Rectal smooth muscle tissue (tissue), 1 donor: ENCODE data around the gene CACNA1S.

Experiments used
- H3K27ac ChIP-seq: one replicate; pipeline ENCODE4 v1.7.0; 2013; ENCODE audit warnings: low read depth, low read length, inconsistent platforms
- H3K27me3 ChIP-seq: one replicate; pipeline ENCODE4 v1.7.0; 2013; ENCODE audit warnings: low read length; ENCODE audit not compliant: control insufficient read depth, insufficient read depth
- H3K36me3 ChIP-seq: one replicate; pipeline ENCODE4 v1.7.0; 2013; ENCODE audit warnings: low read length; ENCODE audit not compliant: control insufficient read depth, insufficient read depth
- H3K4me1 ChIP-seq: one replicate; pipeline ENCODE4 v1.7.0; 2013; ENCODE audit warnings: low read length; ENCODE audit not compliant: control insufficient read depth, insufficient read depth
- H3K4me3 ChIP-seq: one replicate; pipeline ENCODE4 v1.7.0; 2013; ENCODE audit warnings: low read length
- H3K9ac ChIP-seq: one replicate; pipeline ENCODE4 v1.7.0; 2013; ENCODE audit warnings: low read length

CACNA1S gene

DNA sequence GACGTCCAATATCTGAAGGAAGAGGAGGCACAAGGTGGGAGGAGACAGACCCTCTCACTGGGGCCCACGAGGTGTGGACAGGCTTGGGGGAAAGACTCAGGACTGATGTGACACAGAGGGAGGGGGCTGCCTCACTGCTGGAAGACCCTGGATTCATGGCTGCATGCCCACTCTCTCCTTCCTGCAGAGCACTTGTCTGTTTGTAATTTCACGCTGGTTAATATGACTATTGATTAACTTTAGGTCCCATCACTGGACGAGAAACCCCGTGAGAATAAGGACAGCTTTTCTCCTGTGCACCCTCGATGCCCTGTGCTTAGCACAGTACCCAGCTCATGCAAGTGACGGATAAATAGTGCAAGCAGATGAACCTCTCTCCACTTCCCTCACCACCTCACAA, 35.1 kb downstream of the CACNA1S start:
- Histone ChIP-seq H3K27me3 (no peaks in the 10 kb centered on the region), H3K36me3 (no peaks in the 10 kb centered on the region), H3K4me3 (no peak overlapping the region), H3K27ac (no peak overlapping the region), H3K4me1 (no peaks in the 10 kb centered on the region), H3K9ac (no peak overlapping the region)

DNA sequence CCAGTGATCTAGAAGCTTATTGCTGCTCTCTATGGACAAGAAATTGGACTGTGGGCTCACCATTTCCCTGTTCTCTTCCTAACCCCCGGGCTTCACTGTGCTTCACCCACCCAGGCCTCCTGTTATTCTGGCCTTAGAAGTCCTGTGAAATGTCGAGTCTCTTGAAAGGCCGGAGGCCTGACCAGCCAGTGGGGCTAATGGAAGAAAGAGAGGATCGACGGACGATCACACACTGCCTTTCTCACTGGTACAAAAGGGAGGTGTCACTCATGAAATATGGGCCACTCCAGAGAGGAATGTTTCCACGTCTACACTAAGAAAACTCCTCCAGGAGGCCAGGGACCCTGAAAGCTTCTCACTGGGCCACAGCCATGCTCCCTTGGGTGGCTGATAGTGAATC, 36.1 kb downstream of the CACNA1S start:
- H3K4me1 ChIP-seq: no peaks in the 10 kb centered on the region
- no peaks in the 10 kb centered on the region for H3K27me3 ChIP-seq
- H3K4me3 ChIP-seq: no peak overlapping the region
- no peaks in the 10 kb centered on the region for H3K36me3 ChIP-seq
- no peak overlapping the region for H3K9ac ChIP-seq
- H3K27ac ChIP-seq: no peak overlapping the region

DNA sequence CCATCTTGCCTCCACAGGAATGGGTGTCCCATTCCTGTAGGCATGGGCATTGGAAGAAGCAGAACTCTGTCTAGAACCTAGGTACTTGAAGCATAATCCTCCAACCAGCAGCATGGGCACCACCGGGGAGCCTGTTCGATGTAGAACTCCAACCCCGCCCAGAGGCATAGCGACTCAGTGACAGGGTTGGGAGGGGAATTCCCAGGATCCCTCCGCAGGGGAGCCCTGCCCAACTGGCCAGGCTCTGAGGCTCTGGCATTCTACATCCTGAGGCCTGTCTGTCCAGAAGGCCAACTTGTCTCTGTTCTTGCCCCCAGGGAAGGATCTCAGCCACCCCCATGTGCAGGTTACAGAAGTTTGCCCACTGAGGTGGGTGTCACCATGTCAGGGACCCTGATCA, 38.2 kb downstream of the CACNA1S start:
- Histone ChIP-seq H3K36me3 (no peaks in the 10 kb centered on the region), H3K27ac (no peak overlapping the region), H3K4me3 (no peak overlapping the region), H3K9ac (no peak overlapping the region), H3K4me1 (no peaks in the 10 kb centered on the region), H3K27me3 (peaks cover 4% of the 10 kb centered on the region)

DNA sequence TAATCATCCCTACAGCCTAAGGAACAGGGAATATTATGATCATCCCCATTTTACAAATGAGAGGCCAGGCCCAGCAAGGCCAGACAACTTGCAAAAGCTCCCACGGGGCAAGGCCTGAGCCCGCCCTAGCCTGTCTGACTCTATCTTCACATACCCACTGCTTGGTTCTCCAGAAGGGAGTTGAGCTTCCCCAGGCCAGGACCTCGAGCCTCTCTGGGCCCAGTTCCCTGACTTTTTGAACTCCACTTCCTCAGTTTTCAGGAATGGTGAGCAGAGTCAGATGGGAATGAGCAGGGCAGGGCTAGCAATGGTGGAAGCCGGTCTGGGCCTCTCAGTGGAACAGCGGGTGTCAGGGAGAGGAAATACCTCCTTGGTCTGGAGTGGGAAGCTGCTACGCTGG, 39.3 kb downstream of the CACNA1S start:
- Histone ChIP-seq H3K27me3 (peaks cover 4% of the 10 kb centered on the region), H3K36me3 (no peaks in the 10 kb centered on the region), H3K9ac (no peak overlapping the region), H3K4me3 (no peak overlapping the region), H3K4me1 (no peaks in the 10 kb centered on the region), H3K27ac (no peak overlapping the region)

DNA sequence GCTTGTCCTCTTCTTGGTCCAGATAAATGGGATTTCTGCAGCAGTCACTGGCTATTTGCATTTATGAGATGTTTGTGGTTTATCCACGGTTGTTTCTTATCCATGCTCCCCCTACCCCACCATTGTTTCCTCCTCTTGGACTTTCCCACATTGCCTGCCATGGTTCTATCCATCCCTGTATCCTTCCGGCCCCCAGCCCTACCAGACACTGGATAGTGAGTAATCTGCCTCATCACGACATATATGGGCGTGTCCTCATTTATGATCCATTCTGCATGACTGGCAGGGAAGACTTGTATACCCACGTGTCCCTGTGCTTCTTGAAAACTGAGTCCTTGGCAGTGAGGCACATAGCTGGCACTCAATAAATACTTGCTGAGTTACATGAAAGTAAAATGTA, 40.1 kb downstream of the CACNA1S start:
- no peak overlapping the region for H3K9ac ChIP-seq
- H3K4me3 ChIP-seq: no peak overlapping the region
- no peak overlapping the region for H3K27ac ChIP-seq
- H3K36me3 ChIP-seq: no peaks in the 10 kb centered on the region
- no peaks in the 10 kb centered on the region for H3K4me1 ChIP-seq
- peaks cover 4% of the 10 kb centered on the region for H3K27me3 ChIP-seq

DNA sequence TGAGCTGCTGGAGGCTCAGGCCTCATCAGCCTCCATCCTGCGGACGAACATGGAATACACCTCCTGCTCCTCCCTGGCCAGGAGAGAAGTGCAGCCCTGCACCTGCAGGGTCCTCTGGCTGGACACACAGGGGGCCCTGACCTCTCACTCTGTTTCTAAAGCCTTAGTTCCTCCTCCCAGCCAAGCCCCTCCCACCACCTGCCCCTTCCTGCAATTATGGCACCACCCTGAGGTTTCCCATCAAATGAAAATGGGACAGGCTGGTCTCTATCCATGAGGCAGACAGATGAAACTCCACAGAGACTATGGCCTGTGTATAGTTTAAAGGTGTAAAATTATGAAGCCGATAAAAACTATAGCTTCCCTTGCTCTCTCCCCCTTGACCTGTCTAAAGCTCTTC, 42.6 kb downstream of the CACNA1S start:
- H3K36me3 ChIP-seq: no peaks in the 10 kb centered on the region
- no peaks in the 10 kb centered on the region for H3K4me1 ChIP-seq
- peaks cover 4% of the 10 kb centered on the region for H3K27me3 ChIP-seq
- no peak overlapping the region for H3K4me3 ChIP-seq
- no peak overlapping the region for H3K9ac ChIP-seq
- no peak overlapping the region for H3K27ac ChIP-seq

DNA sequence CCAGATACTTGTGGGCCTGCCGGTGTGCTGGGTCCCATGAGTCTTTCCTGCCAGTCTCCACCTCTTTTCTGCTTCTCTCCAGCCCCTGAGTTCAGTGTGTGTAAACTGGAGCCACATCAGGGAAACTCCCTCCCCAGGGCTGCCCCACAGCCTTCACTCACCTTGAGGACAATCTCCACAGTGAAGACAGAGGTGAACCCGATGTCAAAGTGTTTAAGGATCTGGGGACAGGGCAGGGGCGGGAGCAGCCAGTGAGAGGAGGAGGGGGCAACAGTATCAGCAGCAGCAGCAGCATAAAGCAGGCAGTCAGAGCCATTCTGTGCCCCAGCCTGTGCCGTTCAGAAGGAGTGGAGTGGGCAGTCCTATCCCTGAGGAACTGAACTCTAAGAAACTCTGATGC, 43.2 kb downstream of the CACNA1S start:
- Histone ChIP-seq H3K4me1 (no peaks in the 10 kb centered on the region), H3K27me3 (peaks cover 4% of the 10 kb centered on the region), H3K9ac (no peak overlapping the region), H3K4me3 (no peak overlapping the region), H3K36me3 (no peaks in the 10 kb centered on the region), H3K27ac (no peak overlapping the region)

DNA sequence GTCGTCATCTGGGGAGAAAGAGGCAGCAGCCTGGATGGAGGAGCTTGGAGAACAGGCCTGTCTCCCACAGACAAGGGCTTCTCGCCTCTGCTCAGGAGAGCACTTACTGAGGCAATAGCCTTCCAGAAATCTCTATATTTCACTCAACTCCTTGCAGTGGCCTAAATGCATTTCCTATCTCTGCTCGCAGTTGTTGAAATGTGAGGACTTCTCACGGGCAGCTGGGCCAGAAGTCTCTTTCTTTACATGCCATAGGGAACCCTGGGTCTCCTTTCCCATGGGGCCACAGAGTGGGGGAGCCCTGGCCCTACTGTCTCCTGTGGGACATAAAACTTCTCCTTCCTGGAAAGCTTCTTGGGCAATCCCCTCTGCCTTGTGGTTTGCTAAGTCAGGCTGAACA, 45.2 kb downstream of the CACNA1S start:
- H3K4me3 ChIP-seq: no peak overlapping the region
- H3K4me1 ChIP-seq: no peaks in the 10 kb centered on the region
- H3K36me3 ChIP-seq: no peaks in the 10 kb centered on the region
- H3K9ac ChIP-seq: no peak overlapping the region
- H3K27me3 ChIP-seq: peaks cover 4% of the 10 kb centered on the region
- no peak overlapping the region for H3K27ac ChIP-seq

DNA sequence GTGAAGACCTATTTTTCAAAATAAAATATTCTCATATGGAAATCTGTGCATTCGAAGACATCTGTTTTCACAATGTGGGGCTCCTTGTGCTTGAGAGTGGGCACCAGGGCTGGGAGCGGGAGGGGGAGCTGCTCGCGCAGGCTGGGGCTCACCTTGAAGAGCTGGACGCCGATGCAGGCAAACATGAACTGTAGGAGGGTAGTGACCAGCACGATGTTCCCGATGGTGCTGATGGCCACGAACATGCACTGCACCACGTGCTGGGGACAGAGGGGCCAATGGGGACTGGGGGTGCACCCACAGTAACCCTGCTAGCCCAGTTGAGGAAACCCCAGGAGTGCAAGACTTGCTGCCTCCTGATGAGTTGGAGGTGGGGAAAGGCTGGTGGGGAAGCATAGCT, 46.5 kb downstream of the CACNA1S start:
- Histone ChIP-seq H3K27me3 (peaks cover 4% of the 10 kb centered on the region), H3K4me3 (no peak overlapping the region), H3K27ac (no peak overlapping the region)

DNA sequence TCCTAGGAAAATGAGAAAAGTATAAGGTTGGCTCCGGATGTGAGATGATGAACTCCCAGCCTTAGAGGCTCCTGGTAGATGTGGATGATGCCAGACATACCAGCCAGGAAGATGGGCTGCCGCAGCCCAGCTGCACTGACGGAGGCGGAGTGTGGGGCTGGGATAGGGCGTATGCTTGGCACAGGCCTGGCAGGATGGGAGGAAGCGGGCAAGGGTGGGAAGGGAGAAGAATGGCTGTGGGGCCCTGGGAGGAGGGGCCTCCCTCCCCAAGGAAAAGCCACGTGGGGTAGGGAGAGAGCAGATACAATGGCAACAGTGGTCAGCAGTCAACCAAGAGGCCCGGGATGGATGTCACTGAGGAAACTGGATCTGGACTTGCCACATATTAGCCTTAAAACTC, 47.4 kb downstream of the CACNA1S start:
- Histone ChIP-seq H3K36me3 (no peaks in the 10 kb centered on the region), H3K27ac (no peak overlapping the region), H3K4me3 (no peak overlapping the region)

More for the DNA sequence above, 46.5 kb downstream of the CACNA1S start:
- Histone ChIP-seq H3K9ac (no peak overlapping the region), H3K4me1 (peaks cover 3% of the 10 kb centered on the region), H3K36me3 (no peaks in the 10 kb centered on the region)

DNA sequence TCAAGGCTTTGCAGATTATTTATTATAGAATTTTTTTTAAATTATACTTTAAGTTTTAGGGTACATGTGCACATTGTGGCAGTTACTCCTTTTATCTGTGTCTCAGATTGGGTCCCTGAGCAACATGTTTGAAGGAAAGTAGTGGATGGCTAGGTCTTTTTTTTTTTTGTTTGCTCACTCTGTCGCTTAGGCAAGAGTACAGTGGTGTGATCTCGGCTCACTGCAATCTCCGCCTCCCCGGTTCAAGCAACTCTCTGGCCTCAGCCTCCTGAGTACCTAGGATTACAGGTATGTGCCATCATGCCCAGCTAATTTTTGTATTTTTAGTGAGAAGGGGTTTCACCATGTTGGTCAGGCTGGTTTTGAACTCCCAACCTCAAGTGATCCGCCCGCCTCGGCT, 49.1 kb downstream of the CACNA1S start:
- Histone ChIP-seq H3K36me3 (no peaks in the 10 kb centered on the region), H3K4me3 (no peak overlapping the region), H3K9ac (no peak overlapping the region), H3K27ac (no peak overlapping the region), H3K27me3 (no peaks in the 10 kb centered on the region), H3K4me1 (peaks cover 3% of the 10 kb centered on the region)

More for the DNA sequence above, 47.4 kb downstream of the CACNA1S start:
- Histone ChIP-seq H3K27me3 (no peaks in the 10 kb centered on the region), H3K4me1 (peaks cover 3% of the 10 kb centered on the region), H3K9ac (no peak overlapping the region)

DNA sequence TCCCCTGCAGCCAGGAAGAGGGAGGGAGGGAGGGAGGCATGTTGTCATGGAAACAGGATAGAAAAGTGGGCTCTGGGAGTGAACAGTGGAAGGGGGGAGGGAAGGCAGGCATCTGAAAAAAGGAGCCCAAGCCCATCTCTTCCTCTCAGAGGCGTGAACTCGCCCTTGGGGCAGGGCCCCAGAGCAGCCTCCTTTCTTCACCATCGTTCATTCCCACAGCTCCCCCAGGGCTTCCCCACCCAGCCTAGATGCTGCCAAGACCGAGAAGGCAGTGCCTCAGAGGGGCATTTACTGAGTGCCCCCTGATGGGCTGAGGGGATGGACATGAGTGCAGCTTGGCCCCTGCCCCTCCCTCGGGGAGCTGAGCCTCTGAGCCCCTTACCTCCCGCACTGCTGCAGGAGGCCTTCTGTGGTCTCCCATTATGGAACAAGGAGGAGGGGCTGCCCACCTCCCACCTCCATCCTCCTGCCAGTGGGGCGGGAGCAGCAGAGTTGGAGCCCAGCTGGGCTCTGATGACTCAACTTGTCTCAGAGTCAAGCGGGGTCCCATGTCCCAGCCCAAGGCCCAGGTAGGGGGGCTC, 49.6 kb downstream of the CACNA1S start:
- Histone ChIP-seq H3K27ac (no peak overlapping the region), H3K9ac (no peak overlapping the region), H3K27me3 (no peaks in the 10 kb centered on the region), H3K4me3 (no peak overlapping the region), H3K36me3 (no peaks in the 10 kb centered on the region), H3K4me1 (peaks cover 3% of the 10 kb centered on the region)

DNA sequence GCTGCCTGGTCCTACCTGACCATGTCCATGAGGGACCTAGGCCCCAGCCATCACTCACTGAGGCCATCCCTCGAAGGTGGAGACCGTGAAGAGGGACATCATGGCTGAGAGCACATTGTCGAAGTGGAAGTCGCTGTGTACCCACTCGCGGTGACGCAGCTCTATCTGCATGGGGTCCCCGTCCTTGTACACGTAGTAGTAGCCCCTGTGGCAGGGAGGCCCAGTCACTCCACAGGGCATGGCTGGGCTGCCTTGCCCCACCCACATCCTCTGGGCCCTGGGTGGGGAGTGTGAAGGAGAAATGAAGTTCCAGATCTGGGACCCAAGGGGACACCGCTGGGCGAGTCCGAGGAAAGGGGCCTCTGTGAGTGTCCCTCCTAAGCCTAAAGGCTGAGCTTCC, 50.3 kb downstream of the CACNA1S start:
- Histone ChIP-seq H3K9ac (no peak overlapping the region), H3K27ac (no peak overlapping the region), H3K4me3 (no peak overlapping the region), H3K4me1 (peaks cover 3% of the 10 kb centered on the region), H3K27me3 (no peaks in the 10 kb centered on the region), H3K36me3 (no peaks in the 10 kb centered on the region)
